Measurements from ENCODE around the gene INTS13.

DNA sequence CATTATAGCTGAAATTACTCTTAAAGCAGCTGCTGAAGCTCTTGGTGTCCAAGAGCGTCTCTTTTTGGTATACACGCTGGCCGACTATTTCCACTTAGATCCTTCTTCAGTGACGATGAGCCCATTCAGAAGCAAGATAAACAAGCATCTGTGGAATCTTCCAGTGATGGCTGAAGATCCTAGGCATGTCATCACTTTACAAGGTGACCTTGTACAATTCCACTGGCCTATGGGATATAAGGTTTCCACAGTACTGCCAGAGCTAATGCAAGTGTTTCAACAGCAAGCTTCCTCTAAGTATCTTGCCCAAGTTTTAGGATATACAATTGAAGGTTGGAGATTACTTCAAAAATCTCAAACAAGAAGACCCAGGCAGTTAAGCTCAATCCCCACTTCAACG, 47.0 kb downstream of the INTS13 start:
- TF ChIP-seq, protein P1, sequence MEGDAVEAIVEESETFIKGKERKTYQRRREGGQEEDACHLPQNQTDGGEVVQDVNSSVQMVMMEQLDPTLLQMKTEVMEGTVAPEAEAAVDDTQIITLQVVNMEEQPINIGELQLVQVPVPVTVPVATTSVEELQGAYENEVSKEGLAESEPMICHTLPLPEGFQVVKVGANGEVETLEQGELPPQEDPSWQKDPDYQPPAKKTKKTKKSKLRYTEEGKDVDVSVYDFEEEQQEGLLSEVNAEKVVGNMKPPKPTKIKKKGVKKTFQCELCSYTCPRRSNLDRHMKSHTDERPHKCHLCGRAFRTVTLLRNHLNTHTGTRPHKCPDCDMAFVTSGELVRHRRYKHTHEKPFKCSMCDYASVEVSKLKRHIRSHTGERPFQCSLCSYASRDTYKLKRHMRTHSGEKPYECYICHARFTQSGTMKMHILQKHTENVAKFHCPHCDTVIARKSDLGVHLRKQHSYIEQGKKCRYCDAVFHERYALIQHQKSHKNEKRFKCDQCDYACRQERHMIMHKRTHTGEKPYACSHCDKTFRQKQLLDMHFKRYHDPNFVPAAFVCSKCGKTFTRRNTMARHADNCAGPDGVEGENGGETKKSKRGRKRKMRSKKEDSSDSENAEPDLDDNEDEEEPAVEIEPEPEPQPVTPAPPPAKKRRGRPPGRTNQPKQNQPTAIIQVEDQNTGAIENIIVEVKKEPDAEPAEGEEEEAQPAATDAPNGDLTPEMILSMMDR (IDR thresholded peaks at IDR 0.05): no peak
- TF ChIP-seq POLR2A (IDR thresholded peaks at IDR 0.05): no peak
